GM19395 (cell line): ENCODE measurements around the gene COL6A1.

Source experiments
- ATAC-seq: cut with Tn5 transposase; IDR thresholded peaks from one replicate; pipeline ENCODE4 v1.9.1; 2021; ENCODE audit warnings: mild to moderate bottlenecking, moderate library complexity; ENCODE audit not compliant: unreplicated experiment

COL6A1 gene

DNA sequence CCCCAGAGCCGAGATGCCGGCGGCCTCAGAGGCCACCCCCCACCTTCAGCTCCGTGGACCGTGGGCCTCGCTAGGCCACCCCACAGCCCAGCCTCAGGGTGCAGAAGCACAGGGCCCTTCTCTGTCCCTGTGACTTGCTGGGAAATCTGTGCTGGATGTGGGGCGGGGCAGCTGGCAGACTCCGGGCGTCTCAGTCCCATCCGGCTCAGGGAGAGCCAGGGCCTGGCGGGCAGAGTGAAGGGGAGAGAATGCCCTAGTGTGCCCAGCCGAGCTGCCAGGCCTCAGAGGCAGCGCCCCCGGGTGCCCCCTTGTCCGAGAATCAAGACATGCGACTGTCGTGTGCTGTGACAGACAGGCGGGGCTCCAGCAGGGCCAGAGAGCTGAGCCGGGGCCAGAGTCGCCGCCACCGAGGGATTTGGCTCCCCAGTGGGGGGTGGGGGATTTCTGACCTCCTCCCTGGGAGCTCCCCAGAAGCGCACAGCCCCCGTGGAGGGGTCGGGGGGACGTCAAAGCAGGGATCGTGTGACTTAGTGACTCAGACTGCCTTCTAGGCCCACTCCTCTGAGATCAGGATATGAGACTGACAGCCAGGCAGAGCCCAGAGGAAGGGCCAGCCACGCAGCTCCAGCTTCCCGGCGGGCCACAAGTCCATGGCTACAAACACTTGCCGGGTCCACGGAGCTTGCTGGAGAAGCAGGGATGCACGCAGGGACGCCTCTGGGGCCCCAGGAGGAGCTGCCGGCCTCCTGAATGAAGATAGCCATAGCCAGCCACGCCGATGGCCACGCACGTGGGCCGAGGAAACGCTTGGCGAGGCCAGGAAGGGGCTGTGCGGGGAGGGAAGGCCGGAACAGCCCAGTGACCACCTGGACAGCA, 11.9 kb downstream of the COL6A1 start:
- ATAC-seq: no peak

DNA sequence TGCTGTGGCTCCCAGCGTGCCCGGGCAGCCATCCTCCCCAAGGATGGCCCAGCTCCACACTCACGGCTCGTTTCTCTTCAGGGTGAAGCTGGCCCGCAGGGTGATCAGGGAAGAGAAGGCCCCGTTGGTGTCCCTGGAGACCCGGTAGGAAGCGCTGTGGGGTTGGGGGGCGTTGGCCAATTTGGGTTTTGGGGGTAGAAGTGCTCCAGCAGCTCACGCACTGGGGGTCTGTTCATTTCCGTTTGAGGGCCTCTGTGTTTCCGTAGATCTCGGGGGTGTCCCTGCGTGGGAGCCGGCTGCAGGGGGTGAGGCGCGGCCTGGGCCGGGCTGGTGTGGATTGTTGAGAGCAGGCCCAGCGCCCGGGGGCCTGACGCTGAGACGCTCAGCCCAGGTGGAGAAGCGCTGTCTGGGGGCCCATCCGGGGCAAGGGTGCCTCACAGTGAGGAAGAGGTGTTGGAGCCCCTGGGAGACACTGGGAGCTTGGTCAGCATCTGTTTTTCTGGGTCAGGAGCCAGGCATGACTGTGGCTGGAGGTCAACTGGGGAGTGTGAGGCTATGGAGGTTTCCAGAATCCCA, 12.6 kb downstream of the COL6A1 start:
- no peak for ATAC-seq

DNA sequence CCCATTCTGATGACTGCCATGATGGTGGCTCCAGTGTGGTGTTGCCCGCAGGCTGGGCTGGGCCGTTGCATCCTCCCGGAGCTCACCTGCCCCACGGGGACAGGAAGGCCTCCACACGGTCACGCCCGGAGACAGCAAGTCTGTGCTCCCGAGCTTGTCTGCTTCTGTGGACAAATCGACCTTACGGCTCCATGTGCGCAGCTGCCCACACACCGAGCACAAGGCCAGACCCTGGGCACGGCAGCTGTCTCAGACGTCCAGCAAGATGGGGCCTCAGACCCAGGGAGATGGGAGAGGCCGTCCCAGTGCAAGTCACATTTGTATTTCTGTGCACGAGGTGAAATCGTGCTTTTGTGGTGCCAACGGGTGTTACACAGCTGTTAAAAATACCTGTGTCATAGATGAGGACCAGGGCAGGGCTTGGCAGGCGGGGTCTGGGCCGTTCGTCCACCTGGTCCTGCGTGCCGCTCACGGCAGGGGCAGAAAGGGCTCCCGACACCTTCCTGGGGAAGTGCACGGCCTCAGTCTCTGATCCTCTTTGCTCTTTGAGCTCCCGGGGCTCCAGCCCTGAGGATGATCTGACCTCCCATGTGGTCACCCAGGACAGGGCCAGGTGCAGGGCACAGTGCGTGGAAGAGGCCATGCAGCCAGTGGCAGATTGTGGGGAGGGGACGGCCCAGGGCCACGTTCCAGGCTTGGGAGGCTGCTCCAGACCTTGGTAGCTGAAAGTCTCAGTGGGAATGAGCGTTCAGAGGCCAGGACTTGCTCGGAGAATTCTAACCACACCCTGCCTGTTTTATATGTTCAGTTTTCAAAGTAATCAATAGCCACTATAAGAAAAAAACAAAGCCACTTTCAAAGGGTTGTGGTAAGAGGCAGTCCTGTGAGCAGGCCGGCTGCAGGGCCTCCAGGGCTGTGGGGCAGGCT, 13.5 kb downstream of the COL6A1 start:
- ATAC-seq: no peak

DNA sequence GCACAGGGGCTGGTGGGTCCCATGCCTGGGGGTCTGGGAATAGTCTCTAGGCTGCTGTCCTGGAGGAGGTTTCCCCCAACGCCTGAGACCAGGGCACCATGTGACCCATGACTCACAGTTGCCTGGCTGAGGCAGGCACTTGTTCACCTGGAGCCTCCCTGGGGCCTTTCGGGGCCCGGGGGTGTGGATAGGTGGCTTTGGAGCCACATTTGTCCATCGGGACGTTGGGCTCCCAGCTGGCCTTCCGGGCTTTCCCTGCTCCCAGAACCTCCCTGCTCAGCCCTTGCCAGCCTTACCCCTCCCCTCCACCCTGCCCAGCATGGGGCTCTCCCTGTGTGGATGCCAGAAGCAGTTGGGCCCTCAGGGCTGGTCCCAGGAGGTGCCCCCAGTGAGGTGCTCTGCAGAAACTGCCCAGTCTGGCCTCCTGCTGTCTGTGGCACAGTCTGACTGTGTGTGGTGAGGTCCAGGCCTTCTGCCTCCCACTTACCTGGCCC, 14.2 kb downstream of the COL6A1 start:
- ATAC-seq: no peak

DNA sequence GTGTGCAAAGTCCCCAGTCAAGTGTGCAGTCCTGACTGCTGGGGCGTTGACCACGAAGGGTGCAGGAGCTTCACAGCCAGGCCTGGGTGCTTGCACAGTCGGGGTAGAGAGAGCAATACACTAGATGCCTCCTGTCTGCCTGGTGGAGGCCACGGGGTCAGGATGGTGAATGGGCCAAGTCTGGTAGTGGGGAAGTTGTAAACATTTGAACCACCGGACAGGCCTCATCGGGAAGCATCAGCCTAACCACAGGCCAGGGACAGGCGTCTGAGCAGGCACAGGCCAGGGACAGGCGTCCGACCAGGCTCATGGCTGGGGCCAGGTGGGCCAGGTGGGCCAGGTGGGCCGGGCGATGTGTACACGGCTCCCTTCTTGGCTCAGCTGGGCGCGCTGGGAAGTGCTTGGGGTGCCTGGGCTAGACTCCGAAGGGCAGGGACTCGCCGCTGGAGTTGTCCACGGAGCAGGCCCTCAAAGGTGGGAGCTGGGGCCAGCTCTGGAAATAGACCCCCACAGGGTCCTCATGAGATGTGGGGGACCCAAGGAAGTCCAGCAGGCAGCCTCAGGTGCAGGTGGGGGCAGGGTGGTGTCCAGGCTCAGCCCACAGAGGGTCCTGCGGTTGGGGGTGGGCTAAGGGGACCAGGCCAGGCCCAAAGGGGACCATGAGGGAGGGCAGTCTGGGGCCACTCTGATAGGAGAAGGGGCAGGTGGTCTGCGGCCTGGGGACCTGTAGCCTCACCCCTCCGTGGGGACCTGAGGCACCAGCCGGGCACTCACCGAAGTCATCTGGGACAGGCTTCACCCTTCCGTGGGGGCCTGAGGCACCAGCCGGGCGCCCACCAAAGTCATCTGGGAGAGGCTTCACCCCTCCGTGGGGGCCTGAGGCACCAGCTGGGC, 15.0 kb downstream of the COL6A1 start:
- no peak for ATAC-seq

DNA sequence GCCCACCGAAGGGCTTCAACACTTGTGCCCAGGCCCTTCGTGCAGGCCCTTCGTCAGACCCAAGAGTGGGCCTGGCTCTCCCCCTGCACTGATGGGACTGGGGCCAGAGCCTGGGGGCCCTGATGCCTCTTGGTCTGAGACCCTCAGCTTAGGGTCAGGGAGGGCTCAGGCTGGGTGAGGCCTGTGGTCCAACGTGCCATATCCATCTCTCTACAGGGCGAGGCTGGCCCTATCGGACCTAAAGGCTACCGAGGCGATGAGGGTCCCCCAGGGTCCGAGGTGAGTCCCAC, 15.6 kb downstream of the COL6A1 start:
- ATAC-seq: no peak

DNA sequence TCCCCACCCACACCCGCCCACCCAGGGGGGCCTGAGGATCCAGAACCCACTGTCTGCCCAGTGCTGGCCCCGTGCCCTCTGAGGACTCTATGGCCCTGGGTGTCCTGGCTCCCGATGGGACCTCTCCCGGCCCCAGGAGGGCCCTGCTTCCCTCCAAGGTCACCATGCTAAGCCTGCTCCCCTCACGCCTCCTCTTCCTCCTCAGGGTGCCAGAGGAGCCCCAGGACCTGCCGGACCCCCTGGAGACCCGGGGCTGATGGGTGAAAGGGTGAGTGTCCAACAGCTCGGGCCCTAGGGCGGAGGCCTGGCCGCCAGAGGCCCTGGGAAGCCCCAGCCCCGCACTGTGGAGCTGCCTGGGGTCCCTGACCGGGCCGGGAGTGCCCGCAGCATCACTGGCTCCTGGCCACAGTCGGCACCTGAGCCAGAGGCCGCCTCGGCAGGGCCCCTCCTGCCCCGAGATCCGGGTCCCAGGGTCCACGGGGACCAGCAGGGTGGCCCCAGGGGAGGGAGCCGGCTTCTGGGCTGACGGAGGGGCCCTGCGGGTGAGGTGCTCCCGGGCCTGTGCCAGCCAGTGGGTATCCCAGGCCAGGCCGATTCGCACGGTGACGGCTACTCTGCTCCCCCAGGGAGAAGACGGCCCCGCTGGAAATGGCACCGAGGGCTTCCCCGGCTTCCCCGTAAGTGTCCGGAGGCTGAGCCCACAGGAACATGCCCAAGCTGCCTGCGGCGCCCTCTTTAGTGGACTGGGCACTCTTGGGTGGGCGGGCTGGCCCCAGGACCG, 16.1 kb downstream of the COL6A1 start:
- no peak for ATAC-seq

DNA sequence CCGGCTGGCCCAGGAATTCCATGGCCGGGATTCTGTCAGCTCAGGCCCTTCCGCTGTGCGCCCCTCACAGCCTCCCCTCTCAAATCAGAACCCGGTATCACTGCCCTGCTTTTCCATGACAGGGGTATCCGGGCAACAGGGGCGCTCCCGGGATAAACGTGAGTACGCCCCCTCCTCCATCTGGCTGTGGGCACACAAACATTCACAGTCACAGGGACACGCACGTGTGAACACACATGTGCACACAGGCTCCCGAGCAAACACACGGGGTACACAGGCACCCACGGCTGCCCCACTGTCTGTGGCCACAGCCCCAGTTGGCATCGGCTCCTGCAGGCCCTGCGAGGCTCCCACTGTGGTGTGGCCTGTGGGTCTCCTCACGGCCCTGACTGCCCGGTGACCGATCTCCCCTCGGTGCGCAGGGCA, 16.7 kb downstream of the COL6A1 start:
- ATAC-seq: no peak

DNA sequence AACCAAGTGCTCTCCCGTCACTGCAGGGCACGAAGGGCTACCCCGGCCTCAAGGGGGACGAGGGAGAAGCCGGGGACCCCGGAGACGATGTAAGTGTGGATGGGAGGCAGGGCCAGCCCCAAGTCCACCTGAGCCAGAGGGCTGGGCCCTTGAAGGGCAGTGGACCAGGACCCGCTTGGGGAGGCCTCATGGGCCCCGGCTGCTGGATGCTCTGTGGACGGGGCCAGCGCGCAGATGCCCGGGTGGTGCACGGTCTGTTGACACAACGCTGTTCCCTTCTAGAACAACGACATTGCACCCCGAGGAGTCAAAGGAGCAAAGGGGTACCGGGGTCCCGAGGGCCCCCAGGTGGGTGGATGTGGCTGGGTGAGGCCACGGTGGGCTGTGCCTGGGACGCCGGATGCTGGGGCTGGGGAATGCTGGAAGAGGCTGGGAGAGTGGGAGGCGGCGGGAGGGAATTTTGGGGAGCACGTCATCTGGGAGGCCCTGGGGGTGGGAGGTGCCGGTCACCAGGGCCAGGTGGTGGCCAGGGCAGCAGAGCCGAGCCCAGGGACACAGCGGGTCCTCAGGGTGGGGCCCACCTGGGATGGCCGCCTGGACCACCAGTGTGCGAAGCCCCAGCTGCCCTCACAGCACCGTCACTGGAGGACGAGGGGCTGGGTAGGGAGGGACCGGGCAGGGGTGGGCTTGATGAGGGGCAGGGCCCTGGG, 17.5 kb downstream of the COL6A1 start:
- no peak for ATAC-seq

DNA sequence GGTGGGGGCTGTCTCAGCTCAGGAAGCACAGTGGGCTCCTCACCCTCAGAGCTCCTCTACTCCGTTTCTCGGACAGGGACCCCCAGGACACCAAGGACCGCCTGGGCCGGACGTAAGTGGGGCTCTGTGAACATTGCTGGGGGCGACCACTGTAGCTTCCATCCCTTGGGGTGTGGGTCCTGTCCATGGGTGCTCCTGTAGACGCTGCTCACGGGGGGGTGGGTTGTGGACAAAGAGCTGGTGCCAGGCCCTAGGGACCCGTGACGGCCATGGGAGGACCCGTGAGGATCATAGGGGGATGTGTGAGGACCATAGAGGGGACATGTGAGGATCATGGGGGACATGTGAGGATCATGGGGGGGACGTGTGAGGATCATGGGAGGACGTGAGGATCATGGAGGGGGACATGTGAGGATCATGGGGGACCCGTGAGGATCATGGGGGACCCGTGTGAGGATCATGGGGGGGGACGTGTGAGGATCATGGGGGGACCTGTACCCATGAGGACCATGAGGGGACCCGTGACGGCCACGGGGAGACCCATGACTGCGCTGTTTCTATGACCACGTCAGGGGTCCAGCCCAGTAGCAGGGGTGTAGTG, 18.1 kb downstream of the COL6A1 start:
- ATAC-seq: no peak

DNA sequence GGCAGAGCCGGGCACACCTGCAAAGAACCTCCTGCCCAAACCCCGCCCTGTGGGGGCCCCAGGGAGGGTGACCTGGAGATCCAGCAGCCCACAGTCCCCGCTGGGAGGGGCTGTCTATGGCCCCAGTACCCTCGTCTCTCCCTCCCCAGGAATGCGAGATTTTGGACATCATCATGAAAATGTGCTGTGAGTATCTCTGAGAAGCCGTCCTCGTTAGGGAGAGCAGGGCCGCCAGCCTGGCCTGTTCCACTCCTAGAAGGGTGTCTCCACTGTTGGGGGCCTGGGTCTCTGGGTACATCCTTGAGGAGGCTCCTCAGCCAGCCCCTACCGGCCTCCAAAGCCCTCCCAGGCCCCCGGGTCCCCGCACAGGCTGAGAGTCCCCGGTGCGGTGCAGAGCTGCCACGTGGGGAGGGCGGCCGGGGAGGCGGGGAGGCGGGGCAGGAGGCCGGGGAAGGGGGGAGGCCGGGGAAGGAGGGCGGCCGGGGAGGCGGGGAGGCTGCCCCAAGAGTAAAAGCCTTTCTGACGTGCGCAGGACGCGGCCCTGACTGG, 18.7 kb downstream of the COL6A1 start:
- no peak for ATAC-seq

DNA sequence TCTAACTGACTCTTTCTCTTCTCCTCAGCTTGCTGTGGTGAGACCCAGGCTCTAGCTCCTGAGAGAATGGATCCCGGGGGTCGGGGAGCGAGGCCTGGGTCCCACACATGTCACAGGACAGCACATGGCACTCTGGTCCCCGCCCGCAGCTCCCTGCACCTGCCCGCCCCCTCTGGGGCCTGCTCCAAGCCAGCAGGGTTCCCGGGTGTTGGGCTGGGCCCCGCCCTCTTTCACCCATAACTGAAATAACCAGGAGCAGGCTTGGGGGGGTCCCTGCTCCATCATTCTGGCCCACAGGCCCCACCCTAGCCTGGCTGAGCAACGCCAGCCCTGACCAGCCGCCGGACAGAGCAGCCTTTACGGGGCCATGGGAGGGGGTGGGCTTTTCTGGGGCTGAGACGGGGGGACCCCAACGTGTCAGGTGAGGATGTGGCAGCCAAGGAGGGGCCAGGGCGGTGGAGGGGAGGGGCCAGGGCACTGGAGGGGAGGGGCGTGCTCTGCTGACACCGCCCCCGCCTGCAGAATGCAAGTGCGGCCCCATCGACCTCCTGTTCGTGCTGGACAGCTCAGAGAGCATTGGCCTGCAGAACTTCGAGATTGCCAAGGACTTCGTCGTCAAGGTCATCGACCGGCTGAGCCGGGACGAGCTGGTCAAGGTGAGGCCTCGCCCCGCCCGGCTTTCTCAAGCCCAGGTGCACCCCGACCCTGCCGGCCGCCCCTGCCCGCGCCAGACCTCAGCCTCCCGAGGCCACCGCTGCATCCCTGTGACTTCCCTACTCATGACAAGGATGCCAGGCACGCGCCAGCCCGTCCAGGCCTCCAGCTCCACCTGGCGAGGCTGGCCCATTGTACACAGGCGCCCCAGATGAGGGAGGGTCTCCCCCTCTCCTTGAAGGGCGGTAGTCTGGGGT, 19.4 kb downstream of the COL6A1 start:
- no peak for ATAC-seq

DNA sequence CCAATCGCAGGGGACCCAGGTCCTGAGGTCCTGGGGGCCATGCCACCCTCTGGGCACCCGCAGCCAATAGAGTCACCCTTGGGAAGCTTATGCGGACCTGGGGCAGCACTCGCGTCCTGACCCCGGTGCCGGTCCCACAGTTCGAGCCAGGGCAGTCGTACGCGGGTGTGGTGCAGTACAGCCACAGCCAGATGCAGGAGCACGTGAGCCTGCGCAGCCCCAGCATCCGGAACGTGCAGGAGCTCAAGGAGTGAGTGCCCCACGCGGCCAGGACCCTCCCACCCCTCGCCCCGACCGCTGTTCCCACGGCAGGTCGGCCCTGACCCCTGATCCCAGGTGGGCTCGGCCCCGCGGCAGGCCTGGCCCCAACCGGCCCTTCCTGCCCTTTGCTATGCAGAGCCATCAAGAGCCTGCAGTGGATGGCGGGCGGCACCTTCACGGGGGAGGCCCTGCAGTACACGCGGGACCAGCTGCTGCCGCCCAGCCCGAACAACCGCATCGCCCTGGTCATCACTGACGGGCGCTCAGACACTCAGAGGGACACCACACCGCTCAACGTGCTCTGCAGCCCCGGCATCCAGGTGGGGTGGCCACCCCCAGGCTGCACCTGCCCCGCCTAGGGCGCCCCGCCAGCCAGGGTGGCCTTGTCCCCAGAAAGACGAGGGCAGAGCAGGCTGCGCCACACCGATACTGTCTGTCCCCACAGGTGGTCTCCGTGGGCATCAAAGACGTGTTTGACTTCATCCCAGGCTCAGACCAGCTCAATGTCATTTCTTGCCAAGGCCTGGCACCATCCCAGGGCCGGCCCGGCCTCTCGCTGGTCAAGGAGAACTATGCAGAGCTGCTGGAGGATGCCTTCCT, 20.5 kb downstream of the COL6A1 start:
- ATAC-seq: no peak

DNA sequence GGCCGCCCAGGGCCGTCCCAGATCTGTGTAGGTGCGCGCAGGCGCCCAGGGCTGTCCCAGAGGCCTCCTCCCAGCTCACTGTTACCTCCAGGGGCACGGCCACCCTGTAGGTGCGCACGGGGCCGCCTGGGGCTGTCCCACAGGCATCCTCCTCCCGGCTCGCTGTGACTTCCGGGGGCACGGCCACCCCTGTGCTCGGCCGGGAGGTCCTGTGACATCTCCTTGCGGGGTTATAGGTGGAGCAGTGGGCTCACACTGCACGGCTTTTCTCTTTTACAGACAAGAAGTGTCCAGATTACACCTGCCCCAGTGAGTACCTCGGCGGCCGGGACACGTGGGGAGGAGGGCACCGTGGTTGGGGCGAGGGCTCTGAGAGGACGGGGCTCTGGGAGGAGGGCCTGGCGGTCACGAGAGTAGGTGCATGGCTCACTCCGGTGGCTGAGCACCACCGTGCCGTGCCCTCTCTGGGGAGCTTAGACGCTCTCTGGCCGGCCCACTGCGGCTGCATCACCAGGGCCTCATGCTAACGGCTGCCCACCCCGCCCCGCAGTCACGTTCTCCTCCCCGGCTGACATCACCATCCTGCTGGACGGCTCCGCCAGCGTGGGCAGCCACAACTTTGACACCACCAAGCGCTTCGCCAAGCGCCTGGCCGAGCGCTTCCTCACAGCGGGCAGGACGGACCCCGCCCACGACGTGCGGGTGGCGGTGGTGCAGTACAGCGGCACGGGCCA, 21.4 kb downstream of the COL6A1 start:
- ATAC-seq: no peak

DNA sequence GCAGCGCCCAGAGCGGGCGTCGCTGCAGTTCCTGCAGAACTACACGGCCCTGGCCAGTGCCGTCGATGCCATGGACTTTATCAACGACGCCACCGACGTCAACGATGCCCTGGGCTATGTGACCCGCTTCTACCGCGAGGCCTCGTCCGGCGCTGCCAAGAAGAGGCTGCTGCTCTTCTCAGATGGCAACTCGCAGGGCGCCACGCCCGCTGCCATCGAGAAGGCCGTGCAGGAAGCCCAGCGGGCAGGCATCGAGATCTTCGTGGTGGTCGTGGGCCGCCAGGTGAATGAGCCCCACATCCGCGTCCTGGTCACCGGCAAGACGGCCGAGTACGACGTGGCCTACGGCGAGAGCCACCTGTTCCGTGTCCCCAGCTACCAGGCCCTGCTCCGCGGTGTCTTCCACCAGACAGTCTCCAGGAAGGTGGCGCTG, 22.0 kb downstream of the COL6A1 start:
- ATAC-seq: no peak
